ENCODE measurements around the gene LY6G5C.

The LY6G5C gene

GRCh38 chr6:31705931-31706330, 25.1 kb upstream of the LY6G5C start:
- no peak overlapping the region for H3K9ac ChIP-seq (ENCODE audit: low read length)
- no peaks in the 10 kb centered on the region for H4K20me1 ChIP-seq (ENCODE audit: low read depth, low read length)
- H3K4me2 ChIP-seq (ENCODE audit: low read depth, low read length, poor library complexity, severe bottlenecking), result no peak overlapping the region
- no peak overlapping the region for H3K4me3 ChIP-seq (ENCODE audit: insufficient read depth, low read length, poor library complexity, severe bottlenecking)
- no peaks in the 10 kb centered on the region for H3K9me3 ChIP-seq (ENCODE audit: insufficient read depth, low read length)
- H3K27ac ChIP-seq (ENCODE audit: low read depth, low read length), result no peak overlapping the region
- peaks cover 20% of the 10 kb centered on the region for H3K79me2 ChIP-seq (ENCODE audit: insufficient read depth, low read length)
- no peak for TF ChIP-seq EZH2phosphoT487 (conservative IDR thresholded peaks at IDR 0.05; ENCODE audit: low read length)
- TF ChIP-seq CTCF (IDR thresholded peaks at IDR 0.05; ENCODE audit: insufficient read depth, low read length, poor library complexity, severe bottlenecking), result no peak
- H3F3A ChIP-seq (ENCODE audit: insufficient read depth), result peaks cover 6% of the 10 kb centered on the region
- no peak overlapping the region for H2AFZ ChIP-seq (ENCODE audit: low read depth, low read length, severe bottlenecking)
- H3K9me2 ChIP-seq (replicated peaks; ENCODE audit: insufficient read depth, low read length), result no peaks in the 10 kb centered on the region
- no peaks in the 10 kb centered on the region for H3K36me3 ChIP-seq (ENCODE audit: low read length)
- H3K27me3 ChIP-seq (ENCODE audit: low read length), result no peaks in the 10 kb centered on the region

- Histone ChIP-seq H3K4me3 (ENCODE audit: insufficient read depth, low read length, poor library complexity, severe bottlenecking) (peak within 1 kb of the TSS; percentile 82), H3K9me2 (replicated peaks; ENCODE audit: insufficient read depth, low read length) (no peaks in the 10 kb centered on the region)
- TF ChIP-seq EZH2phosphoT487 (conservative IDR thresholded peaks at IDR 0.05; ENCODE audit: low read length) (no peak), CTCF (IDR thresholded peaks at IDR 0.05; ENCODE audit: insufficient read depth, low read length, poor library complexity, severe bottlenecking) (no peak)
These were observed 22.2 kb upstream of the LY6G5C start, which contains the start of gene ABHD16A for GRCh38 chr6:31702819-31703716. Gene ABHD16A, minus strand, starts transcription at chr6:31703324. Its CDS starts 43 bp downstream, at chr6:31703281.

GRCh38 chr6:31702405-31702818, 21.5 kb upstream of the LY6G5C start:
- Histone ChIP-seq H3K9ac (ENCODE audit: low read length) (peak overlapping the region; percentile 80), H4K20me1 (ENCODE audit: low read depth, low read length) (no peaks in the 10 kb centered on the region), H3K4me2 (ENCODE audit: low read depth, low read length, poor library complexity, severe bottlenecking) (peak overlapping the region; percentile 84), H3F3A (ENCODE audit: insufficient read depth) (peaks cover 13% of the 10 kb centered on the region), H3K4me3 (ENCODE audit: insufficient read depth, low read length, poor library complexity, severe bottlenecking) (peak overlapping the region; percentile 82), H3K27ac (ENCODE audit: low read depth, low read length) (peak overlapping the region; percentile 75), H2AFZ (ENCODE audit: low read depth, low read length, severe bottlenecking) (peak overlapping the region; percentile 71), H3K79me2 (ENCODE audit: insufficient read depth, low read length) (peaks cover 26% of the 10 kb centered on the region), H3K9me2 (replicated peaks; ENCODE audit: insufficient read depth, low read length) (no peaks in the 10 kb centered on the region), H3K27me3 (ENCODE audit: low read length) (no peaks in the 10 kb centered on the region), H3K36me3 (ENCODE audit: low read length) (0 out of 2 replicates have a peak, but pooled peaks cover 2% of the 10 kb centered on the region), H3K9me3 (ENCODE audit: insufficient read depth, low read length) (no peaks in the 10 kb centered on the region)
- TF ChIP-seq EZH2phosphoT487 (conservative IDR thresholded peaks at IDR 0.05; ENCODE audit: low read length) (no peak), CTCF (IDR thresholded peaks at IDR 0.05; ENCODE audit: insufficient read depth, low read length, poor library complexity, severe bottlenecking) (no peak)

More at GRCh38 chr6:31702819-31703716, 22.2 kb upstream of the LY6G5C start, which contains the start of gene ABHD16A:
- 0 out of 2 replicates have a peak, but pooled peaks cover 2% of the 10 kb centered on the region for H3K36me3 ChIP-seq (ENCODE audit: low read length)
- peak within 1 kb of the TSS; percentile 84 for H3K4me2 ChIP-seq (ENCODE audit: low read depth, low read length, poor library complexity, severe bottlenecking)
- H3K9me3 ChIP-seq (ENCODE audit: insufficient read depth, low read length), result no peaks in the 10 kb centered on the region
- H4K20me1 ChIP-seq (ENCODE audit: low read depth, low read length), result no peaks in the 10 kb centered on the region
- peaks cover 7% of the 10 kb centered on the region for H3F3A ChIP-seq (ENCODE audit: insufficient read depth)
- H3K27ac ChIP-seq (ENCODE audit: low read depth, low read length), result peak within 1 kb of the TSS; percentile 75
- H3K9ac ChIP-seq (ENCODE audit: low read length), result peak within 1 kb of the TSS; percentile 80
- H2AFZ ChIP-seq (ENCODE audit: low read depth, low read length, severe bottlenecking), result peak within 1 kb of the TSS; percentile 71
- H3K79me2 ChIP-seq (ENCODE audit: insufficient read depth, low read length), result peaks cover 26% of the 10 kb centered on the region
- H3K27me3 ChIP-seq (ENCODE audit: low read length), result no peaks in the 10 kb centered on the region

Data from SU-DHL-6 (cell line).